ENCODE data around the gene SLC16A13. TPM values are rescaled to one million over a fixed set of nuclear protein-coding genes. Genes with fewer than 3 reads are reported as not detected.
A peak's percentile ranks its signal among the peaks of the same experiment; 100 is the strongest.

The SLC16A13 gene
- total RNA-seq, 2 experiments from 2014 or later, result 4.8 to 5.9 TPM

GRCh38 chr17:7042501-7043181 is 6.8 kb downstream of the SLC16A13 start:
- Mint-ChIP-seq H3K27ac (peak overlapping the region; percentile 85), H3K36me3 (ENCODE audit: low read depth) (peaks cover 1% of the 10 kb centered on the region), H3K4me3 (peak overlapping the region; percentile 77), H3K27me3 (peaks cover 2% of the 10 kb centered on the region), H3K9me3 (no peaks in the 10 kb centered on the region), H3K4me1 (ENCODE audit: low read depth) (peaks cover 46% of the 10 kb centered on the region)
- intact Hi-C loops (cut with micrococcal nuclease), result no loop called here
- DNase-seq, result peak; percentile 78
- TF ChIP-seq, protein P1, sequence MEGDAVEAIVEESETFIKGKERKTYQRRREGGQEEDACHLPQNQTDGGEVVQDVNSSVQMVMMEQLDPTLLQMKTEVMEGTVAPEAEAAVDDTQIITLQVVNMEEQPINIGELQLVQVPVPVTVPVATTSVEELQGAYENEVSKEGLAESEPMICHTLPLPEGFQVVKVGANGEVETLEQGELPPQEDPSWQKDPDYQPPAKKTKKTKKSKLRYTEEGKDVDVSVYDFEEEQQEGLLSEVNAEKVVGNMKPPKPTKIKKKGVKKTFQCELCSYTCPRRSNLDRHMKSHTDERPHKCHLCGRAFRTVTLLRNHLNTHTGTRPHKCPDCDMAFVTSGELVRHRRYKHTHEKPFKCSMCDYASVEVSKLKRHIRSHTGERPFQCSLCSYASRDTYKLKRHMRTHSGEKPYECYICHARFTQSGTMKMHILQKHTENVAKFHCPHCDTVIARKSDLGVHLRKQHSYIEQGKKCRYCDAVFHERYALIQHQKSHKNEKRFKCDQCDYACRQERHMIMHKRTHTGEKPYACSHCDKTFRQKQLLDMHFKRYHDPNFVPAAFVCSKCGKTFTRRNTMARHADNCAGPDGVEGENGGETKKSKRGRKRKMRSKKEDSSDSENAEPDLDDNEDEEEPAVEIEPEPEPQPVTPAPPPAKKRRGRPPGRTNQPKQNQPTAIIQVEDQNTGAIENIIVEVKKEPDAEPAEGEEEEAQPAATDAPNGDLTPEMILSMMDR (IDR thresholded peaks at IDR 0.05), result no peak
- peak; percentile 48 for ATAC-seq
- ChIA-PET CTCF (interaction anchor here (0.9 to 2.9 kb wide), 6 partner anchors 9 to 135 kb away, joined by 3 to 9 read pairs (median 4); no protein-coding TSS in a partner anchor), POLR2A (interaction anchor here (0.8 to 1.3 kb wide), 5 partner anchors 9 to 89 kb away, joined by 3 to 5 read pairs (median 3); no protein-coding TSS in a partner anchor)

DNA sequence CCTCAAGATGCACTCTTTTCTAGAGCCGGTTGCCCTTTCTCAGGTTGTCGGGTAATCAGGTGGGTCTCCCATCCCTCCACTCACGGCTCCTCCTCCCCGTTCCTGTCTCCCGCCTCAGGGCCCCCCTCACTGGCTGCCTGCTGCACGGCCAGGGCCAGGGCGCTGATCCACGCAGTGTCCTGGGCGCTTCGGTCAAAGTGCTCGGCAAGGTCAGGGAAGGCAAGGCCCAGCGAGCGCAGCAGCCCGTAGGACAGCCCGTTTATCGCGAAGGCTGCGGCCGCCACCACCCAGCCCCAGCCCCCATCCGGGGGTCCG is 7.3 kb downstream of the SLC16A13 start:
- CTCF ChIA-PET, result interaction anchor here (1.3 to 1.7 kb wide), 2 partner anchors 39 to 93 kb away, joined by 3 to 4 read pairs; no protein-coding TSS in a partner anchor
- ATAC-seq (no peak), DNase-seq (no peak)
- intact Hi-C loops (cut with micrococcal nuclease), result no loop called here
- H3K9me3 Mint-ChIP-seq, result no peaks in the 10 kb centered on the region
- TF ChIP-seq, protein P1 (IDR thresholded peaks at IDR 0.05), result no peak
- H3K27ac Mint-ChIP-seq, result peak overlapping the region; percentile 85
- H3K4me1 Mint-ChIP-seq (ENCODE audit: low read depth), result peaks cover 41% of the 10 kb centered on the region
- POLR2A ChIA-PET, result interaction anchor here (1.3 kb wide), 1 partner anchor 89 kb away, joined by 3 read pairs; no protein-coding TSS in a partner anchor
- peaks cover 1% of the 10 kb centered on the region for H3K36me3 Mint-ChIP-seq (ENCODE audit: low read depth)
- H3K27me3 Mint-ChIP-seq, result peaks cover 2% of the 10 kb centered on the region
- H3K4me3 Mint-ChIP-seq, result peak overlapping the region; percentile 77

- peaks cover 2% of the 10 kb centered on the region for H3K27me3 Mint-ChIP-seq
- peak within 1 kb of the TSS; percentile 85 for H3K27ac Mint-ChIP-seq
- ChIA-PET POLR2A (interaction anchor here (0.9 kb wide), 2 partner anchors 135 to 194 kb away, joined by 3 read pairs; no protein-coding TSS in a partner anchor), CTCF (interaction anchor here (1.2 to 12.3 kb wide), 6 partner anchors 85 to 377 kb away, joined by 3 to 371 read pairs (median 12); partner anchors contain the start of genes ACADVL, ASGR1 and DLG4)
- DNase-seq (peak; percentile 59), ATAC-seq (peak; percentile 5)
- TF ChIP-seq, protein P1 (IDR thresholded peaks at IDR 0.05), result no peak
- peak within 1 kb of the TSS; percentile 77 for H3K4me3 Mint-ChIP-seq
- H3K4me1 Mint-ChIP-seq (ENCODE audit: low read depth), result peaks cover 38% of the 10 kb centered on the region
- no peaks in the 10 kb centered on the region for H3K9me3 Mint-ChIP-seq
- intact Hi-C loops (cut with micrococcal nuclease), result no loop called here
- H3K36me3 Mint-ChIP-seq (ENCODE audit: low read depth), result peaks cover 1% of the 10 kb centered on the region
These were observed 7.8 kb downstream of the SLC16A13 start, which contains the start of gene SLC16A11 for GRCh38 chr17:7043497-7044198. SLC16A11 (minus strand) TSS chr17:7044092; CDS start chr17:7043513, 579 bp downstream.

- peak overlapping the region; percentile 86 for H3K27ac Mint-ChIP-seq
- CTCF ChIA-PET, result interaction anchor here (0.6 to 12.3 kb wide), 57 partner anchors 8 to 641 kb away, joined by 3 to 371 read pairs (median 5); partner anchors contain the start of genes ACADVL, ASGR1, ASGR2 and BCL6B
These were observed 9.8 kb downstream of the SLC16A13 start for GRCh38 chr17:7045492-7046126.

More at GRCh38 chr17:7045492-7046126, 9.8 kb downstream of the SLC16A13 start:
- Mint-ChIP-seq H3K4me3 (peak overlapping the region; percentile 73), H3K36me3 (ENCODE audit: low read depth) (peaks cover 1% of the 10 kb centered on the region), H3K27me3 (peaks cover 2% of the 10 kb centered on the region), H3K4me1 (ENCODE audit: low read depth) (peaks cover 39% of the 10 kb centered on the region), H3K9me3 (no peaks in the 10 kb centered on the region)
- TF ChIP-seq, protein P1 (IDR thresholded peaks at IDR 0.05), result peak; percentile 85
- intact Hi-C loops (cut with micrococcal nuclease), result loop anchor here (1.0 kb wide), 1 partner anchor 88 kb away; no protein-coding TSS in a partner anchor
- POLR2A ChIA-PET, result interaction anchor here (0.5 to 1.8 kb wide), 15 partner anchors 9 to 519 kb away, joined by 3 to 8 read pairs (median 4); partner anchors contain the start of genes ACADVL and SLC16A13
- DNase-seq, result peak; percentile 66
- peak; percentile 18 for ATAC-seq

Data from activated CD8-positive, alpha-beta T cell treated with anti-CD3 and anti-CD28 coated beads for 36 hours (primary cell).